EH (cell line): ENCODE data around the gene TBCK.
"Not testable (repeated sequence)": the region's sequence is repeated elsewhere in the genome, so short reads cannot be mapped to it uniquely, and the experiment has no call there.

Source experiments
- DNase-seq: peaks from one replicate; pipeline ENCODE4 v3.0.0-alpha.2; 2015; ENCODE audit warnings: low read depth

Gene TBCK

DNA sequence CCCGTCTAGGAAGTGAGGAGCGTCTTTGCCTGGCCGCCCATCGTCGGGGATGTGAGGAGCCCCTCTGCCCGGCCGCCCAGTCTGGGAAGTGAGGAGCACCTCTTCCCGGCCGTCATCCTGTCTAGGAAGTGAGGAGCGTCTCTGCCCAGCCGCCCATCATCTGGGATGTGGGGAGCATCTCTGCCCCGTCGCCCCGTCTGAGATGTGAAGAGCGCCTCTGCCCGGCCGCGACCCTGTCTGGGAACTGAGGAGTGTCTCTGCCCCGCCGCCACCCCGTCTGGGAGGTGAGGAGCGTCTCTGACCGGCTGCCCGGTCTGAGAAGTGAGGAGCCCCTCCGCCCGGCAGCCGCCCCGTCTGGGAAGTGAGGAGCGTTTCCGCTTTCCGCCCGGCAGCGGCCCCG, 5.2 kb upstream of the TBCK start:
- DNase-seq: not testable (repeated sequence)

GRCh38 chr4:106320235-106320634, 4.2 kb upstream of the TBCK start:
- DNase-seq: no peak

DNA sequence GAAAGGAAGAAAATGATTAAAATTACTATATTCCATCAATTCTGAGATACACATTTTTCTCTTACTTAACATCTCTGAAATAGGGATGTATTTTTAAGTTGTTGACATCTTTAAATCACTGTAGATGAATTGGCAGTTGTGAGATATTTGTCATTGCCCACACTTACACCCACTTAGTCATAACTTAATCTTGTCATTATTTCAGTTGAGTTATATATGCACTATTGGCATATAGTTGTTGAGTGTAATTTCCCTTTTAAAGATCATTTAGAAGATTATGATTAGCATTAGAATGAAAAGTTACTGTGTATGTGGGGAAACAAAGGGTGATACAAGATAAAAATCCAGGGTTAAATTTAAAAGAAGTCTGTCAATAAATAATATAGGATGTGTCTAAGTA, 2.5 kb upstream of the TBCK start:
- DNase-seq: no peak

DNA sequence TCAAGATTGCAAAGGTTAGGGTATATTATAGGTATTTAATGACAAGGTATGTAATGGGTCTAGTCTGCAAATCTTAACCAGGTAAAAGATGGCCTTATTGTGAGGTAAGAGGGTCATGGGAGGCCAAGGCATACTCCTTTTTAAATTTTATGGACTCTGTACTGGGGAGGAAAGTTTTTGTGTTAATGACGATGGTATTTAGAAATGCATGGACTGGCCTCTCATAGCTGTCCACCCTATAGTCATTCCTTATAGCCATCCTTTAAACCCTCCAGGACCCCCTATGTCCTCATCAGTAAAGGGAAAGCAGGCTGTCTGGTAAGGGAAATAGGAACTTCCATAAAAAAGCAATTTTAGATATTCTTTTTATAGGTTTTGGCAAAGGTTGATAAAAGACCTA, 1.8 kb upstream of the TBCK start:
- DNase-seq: no peak

DNA sequence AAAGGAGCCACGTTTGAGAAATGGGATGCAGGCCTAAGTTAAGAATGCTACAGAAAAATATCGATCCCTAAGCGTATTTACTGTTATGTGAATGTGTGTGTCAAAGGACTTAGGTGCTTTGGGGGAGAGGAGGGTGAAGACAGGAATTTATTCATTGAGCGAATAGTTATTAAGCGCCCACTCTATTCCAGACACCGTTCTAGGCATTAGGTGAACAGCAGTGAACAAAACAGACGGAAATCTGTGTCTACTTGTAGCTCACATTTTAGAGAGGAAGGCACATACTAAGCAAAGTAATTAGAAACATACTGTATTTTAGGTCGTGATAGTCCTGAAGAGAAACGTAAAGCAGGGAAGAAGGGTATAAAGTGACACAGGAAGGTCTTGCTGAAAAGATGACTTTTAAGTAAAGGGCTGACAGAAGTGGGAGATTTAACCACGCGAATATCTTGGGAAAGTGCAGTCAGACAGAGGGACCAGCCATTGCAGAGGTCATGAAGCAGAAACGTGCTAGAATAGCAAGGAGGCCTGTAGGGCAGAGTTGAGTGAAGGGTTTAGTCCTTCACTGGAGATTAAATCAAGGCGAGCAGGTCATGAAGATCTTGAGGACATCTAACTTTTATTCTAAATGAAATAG, 882 bp upstream of the TBCK start:
- DNase-seq: no peak

DNA sequence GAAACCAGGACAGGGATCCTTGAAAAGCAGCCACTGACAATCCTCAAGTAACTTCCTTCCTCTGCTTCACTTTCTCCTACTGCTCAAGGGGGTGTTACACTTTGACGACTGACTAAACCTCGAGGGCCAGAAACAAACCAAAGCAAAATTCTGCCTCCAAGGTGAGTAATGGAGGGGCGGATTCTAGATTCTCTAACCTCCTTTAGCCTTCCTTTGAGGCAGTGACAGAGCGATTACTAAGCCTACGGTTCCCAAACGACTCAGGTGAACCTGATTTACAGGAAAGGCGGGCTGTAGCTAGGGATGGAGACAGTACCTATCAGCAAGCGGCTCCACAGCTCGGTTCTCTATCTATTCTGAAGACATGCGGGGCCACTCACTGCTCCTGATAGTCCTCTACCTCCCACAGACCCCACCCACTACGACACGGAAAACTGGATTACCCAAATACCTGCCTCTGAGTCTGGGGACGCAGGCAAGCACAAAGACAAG, 487 bp downstream of the TBCK start:
- DNase-seq: peak; percentile 46

DNA sequence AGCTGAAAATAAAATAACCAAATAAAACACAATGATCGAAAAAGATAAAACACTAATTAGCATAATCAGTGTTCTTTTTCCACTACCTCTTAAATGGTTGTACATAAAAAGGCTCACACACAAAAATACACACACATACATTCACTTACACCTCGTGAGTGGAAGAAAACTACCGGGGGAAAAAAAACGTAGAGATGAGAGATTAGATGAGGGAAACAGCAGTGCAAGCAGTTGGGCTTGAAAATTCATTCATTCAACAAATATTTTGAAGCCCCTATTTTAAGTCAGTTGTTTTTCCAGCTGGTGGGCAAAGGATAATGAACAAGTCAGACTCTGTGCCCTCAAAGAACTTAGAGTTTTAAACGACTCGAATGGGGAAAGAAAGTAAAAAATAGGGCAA, 1.0 kb downstream of the TBCK start:
- DNase-seq: no peak

GRCh38 chr4:106312997-106313522, 2.9 kb downstream of the TBCK start:
- DNase-seq: peak; percentile 14

- peak; percentile 80 for DNase-seq
Measured at GRCh38 chr4:106312377-106312776, 3.6 kb downstream of the TBCK start.

DNA sequence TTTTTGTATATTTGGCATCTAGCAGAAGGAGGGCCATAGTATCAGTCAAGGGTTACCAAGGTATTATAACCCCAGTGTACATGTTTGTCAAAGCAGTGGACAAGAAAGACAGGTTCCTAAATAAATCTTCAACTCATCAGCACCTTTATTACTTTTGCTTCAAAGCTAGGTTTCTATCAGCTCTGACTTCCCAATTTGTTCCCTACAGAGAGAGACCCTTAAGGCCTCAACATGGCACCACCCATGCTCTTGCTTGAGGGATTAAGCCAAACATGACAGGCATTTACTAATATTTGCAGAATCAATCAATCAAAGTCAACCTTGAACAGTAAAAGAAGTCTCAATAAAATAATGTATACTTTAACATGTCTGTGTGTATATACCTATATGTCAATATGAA, 9.4 kb downstream of the TBCK start:
- no peak for DNase-seq

DNA sequence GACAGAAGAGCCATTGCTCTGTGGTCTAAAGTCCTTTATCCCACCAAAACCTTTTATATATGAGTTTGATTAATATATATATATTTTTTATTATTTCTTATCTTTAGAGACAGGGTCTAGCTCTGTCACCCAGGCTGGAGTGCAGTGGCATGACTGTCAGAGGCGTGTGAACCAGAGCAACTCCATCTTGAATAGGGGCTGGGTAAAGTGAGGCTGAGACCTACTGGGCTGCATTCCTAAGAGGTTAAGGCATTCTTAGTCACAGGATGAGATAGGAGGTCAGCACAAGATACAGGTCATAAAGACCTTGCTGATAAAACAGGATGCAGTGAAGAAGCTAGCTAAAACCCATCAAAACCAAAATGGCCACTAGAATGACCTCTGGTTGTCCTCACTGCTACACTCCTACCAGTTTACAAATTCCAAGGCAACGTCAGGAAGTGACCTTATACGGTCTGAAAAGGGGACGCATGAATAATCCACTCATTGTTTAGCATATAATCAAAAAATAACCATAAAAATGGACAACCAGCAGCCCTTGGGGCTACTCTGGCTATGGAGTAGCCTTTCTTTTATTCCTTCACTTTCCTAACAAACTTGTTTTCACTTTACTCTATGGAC, 10.5 kb downstream of the TBCK start:
- no peak for DNase-seq

- DNase-seq: no peak
Measured at GRCh38 chr4:106304632-106305031, 11.4 kb downstream of the TBCK start.

GRCh38 chr4:106303548-106304281, 12.3 kb downstream of the TBCK start:
- DNase-seq: no peak

DNA sequence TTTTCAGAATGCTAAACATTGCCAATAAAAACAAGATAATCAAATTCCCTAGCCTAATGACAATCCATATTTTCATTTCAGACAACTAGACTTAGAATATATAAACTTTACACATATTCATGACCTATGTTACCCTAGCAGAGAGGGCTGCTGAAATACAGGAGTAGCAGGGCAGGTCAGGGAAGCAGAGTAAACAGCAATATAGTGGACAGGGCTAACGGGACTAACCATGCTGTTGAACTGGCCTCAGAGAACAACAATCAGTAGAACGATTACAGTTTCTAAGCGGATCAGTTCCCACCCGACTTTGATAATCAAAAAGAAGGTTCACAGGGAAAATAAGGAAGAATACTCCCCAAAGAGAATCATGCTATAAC, 14.0 kb downstream of the TBCK start:
- no peak for DNase-seq

GRCh38 chr4:106301393-106302061, 14.5 kb downstream of the TBCK start:
- peak; percentile 8 for DNase-seq

DNA sequence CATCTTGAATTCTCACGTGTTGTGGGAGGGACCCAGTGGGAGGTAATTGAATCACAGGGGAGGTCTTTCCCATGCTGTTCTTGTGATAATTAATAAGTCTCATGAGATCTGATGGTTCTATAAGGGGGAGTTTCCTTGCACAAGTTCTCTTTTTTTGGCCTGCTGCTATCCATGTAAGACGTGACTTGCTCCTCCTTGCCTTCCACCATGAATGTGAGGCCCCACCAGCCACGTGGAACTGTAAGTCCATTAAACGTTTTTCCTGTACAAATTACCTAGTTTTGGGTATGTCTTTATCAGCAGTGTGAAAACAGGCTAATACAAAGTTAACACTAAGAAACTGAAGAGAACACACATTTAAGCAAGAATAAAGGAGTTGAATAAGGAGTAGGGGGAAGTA, 16.0 kb downstream of the TBCK start:
- no peak for DNase-seq

DNA sequence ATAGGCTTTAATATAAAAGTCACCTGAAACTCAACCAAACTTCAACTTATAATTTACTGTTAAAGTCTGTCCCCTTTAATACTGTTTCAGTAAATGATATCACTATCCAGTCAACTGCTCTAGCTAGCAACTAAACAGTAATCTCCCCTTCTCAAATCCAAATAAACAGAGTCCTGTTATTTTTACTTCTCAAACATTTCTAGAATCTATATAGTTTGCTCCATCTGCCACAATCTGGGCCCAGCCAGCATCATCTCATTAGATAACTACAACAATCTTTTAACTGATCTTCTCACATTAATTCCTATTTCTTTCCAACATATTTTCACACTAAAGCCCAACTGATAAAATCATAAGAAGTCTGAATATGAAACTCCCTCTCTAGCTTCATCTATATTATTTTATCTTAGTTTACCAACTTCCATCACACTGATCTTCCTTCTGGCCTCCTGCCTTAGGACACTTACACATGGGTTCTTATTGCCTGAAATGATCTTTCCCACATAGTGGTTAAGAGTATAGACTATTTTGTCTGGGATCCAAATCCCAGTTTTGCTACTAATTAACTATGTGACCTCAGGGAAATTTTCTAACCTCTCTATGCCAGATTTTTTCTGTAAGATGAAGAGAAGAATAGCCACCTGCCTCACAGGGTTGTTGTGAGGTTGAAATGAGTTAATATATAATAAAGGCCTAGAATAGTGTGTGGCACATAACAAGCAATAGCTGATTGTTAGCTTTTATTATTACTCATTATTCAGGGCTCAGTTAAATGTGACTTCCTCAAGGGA, 18.6 kb downstream of the TBCK start:
- no peak for DNase-seq

DNA sequence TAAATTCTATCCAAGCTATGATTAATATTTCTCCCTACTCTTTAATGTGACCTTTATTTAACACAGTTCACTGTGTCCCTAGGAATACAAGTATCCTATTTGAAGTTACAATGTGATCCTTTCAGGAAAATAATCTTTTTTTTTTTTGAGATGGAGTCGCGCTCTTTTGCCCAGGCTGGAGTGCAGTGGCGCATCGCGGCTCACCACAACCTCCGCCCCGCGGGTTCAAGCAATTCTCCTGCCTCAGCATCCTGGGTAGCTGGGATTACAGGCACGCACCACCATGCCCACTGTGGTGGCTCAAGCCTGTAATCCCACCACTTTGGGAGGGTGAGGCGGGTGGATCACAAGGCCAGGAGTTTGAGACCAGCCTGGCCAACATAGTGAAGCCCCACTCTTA, 21.9 kb downstream of the TBCK start:
- no peak for DNase-seq

GRCh38 chr4:106291678-106292077, 24.3 kb downstream of the TBCK start:
- no peak for DNase-seq

- DNase-seq: no peak
Measured at GRCh38 chr4:106289737-106290136, 26.3 kb downstream of the TBCK start.

DNA sequence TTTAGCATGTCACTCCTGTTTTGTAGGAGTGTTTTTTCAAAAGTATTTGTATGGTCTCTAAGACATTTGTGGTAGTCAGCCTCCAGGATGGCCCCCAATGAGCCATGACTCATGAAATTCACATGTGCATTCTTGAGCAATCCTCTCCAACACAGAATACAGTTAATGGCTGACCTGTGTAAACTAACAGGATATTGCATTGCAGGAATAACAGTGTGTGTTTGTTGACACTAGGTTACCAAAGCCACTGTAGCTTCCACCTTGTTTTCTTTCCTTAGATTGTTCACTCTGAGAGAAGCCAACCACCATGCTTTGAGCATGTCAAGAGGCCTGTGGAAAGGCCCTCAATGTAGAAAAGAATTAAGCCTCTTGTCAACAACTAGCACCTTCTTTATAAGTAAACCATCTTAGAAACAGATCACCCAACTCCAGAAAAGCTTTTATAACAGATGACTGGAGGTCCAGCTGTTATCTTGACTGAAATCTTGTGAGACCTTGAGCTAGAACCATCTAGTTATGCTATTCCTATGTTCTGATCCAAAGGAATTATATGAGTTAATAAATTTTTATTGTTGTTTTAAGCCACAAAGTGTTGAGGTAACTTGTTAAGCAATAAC, 28.5 kb downstream of the TBCK start:
- DNase-seq: peak; percentile 83
